GM18858 (cell line): Measurements from ENCODE around the gene ZKSCAN1.

Experiments used
- ATAC-seq: cut with Tn5 transposase; IDR thresholded peaks from one replicate; pipeline ENCODE4 v1.9.1; 2021; ENCODE audit not compliant: unreplicated experiment

Gene ZKSCAN1

DNA sequence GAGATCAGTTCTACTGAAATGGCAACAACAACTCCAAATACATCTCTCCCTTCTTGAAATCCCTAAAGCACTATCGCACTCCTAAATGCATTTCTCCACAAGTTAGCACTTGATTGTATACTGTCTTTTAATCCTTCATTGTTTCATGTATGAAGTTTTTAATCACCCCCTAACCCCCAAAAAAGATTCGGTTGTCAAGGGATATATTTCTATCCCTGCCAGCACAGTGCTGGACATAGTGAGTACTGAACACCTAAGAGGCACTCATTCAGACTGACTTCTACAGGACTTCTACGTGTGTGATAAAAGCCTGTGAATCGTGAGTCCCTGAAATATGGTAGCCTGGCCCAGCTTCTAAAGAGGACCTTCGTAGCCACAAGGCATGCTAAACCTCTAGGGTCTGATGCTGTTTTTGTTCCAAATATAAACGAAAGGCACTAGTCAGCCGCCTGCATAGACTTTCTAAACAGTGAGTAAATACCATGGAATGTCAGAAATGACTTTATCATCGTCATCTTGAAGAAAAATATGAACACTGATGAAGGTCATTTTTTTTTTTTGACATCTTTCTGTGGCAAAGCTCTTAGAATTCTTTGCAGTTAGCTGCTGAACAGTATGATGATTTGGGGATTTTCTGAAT lies 19.6 kb downstream of the ZKSCAN1 start:
- no peak for ATAC-seq

- ATAC-seq = no peak
Observed at GRCh38 chr7:100035876-100036275, 20.5 kb downstream of the ZKSCAN1 start.

DNA sequence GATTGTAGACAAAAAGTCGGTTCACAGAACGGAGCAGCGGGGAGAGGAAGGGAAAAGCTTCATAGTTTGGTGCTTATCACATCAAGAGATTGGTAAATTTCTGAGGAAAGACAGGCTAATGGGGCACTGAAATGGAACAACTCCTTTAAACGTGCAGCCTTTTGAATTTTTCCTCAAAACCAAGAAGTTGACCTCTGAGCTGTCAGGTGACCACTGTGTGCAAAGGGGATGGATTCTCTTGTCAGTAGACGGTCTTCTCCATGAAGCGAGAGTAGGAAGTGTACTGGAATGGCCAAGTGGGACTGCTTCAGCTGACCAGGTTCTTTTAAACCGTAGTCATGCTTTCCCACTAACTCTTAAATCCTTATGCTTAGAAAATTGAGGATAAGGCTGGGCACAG lies 22.9 kb downstream of the ZKSCAN1 start:
- ATAC-seq = no peak

- ATAC-seq = no peak
Observed at GRCh38 chr7:100040575-100040974, 25.2 kb downstream of the ZKSCAN1 start.

DNA sequence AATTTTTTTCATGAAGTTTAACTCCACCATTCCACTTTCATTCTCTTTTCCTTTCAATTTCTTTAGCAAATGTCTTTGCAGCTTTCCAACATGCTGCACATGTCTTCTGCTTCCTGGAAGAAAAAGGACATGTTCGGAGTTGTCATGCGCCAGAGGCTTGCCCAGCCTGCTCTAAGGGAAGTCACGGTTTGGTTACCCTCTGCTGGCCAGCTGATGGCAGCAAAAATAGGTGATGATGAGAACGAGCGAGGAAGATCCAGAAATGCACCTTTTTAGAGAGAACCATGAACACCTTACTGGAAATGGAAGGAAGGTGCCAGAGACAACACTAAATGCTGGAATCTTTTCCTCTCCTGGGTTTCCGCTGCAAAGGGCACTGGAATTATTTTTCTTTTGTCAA lies 29.3 kb downstream of the ZKSCAN1 start:
- no peak for ATAC-seq

GRCh38 chr7:100048680-100049079 lies 33.3 kb downstream of the ZKSCAN1 start:
- no peak for ATAC-seq

DNA sequence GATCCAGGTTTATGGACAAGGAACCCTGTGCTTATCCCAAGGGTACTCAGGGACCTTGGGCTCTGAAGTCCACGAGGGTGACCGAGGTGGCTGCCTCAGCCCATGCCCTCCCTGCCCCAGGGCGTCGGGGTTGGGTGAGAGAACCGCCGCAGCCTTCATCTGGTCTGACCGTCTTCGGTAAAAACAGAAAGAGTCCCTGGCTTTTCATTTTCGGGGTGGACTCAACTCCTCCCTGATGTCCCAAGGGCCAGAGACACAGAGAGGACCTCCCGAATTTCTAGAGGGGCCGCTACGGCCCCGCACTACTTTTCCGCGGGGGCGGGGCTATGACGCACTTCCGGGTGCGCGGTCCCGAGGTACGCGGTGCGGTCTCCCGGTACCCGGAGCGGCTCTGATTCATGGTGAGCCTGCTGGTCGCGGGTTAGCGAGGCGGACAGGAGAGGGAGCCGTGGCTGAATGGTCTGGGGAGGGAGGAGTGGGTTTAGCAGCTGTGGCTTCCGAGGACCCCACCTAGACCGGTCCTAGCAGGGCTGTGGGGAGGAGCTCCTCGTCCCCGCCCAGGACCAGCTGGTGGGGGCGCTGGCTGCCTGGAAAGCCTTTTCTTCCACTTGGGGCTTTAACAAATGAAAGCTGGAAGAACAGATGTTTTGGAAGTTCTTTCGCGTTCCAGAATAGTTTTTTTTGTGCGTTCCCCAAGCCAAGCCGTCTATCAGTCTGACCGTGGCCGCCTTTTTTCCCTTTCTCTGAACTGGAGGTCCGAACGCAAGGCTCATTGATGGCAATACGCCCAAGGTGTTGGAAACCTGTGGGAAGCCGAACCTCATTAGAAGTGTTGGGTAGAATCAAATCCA lies 34.3 kb downstream of the ZKSCAN1 start, which contains the start of gene ZSCAN21:
Gene ZSCAN21 (plus strand): TSS at position 334 of the 851 bp plus-strand sequence. CDS start 7,233 bp downstream, outside the sequence.
- peak; percentile 76 for ATAC-seq

- no peak for ATAC-seq
Observed at GRCh38 chr7:100051611-100052010, 36.2 kb downstream of the ZKSCAN1 start.

GRCh38 chr7:100053215-100053614 lies 37.8 kb downstream of the ZKSCAN1 start:
- ATAC-seq = no peak

DNA sequence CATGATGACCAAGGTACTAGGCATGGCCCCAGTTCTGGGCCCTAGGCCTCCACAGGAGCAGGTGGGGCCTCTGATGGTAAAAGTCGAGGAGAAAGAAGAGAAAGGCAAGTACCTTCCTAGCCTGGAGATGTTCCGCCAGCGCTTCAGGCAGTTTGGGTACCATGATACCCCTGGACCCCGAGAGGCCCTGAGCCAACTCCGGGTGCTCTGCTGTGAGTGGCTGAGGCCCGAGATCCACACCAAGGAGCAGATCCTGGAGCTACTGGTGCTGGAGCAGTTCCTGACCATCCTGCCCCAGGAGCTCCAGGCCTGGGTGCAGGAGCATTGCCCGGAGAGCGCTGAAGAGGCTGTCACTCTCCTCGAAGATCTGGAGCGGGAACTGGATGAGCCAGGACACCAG lies 41.6 kb downstream of the ZKSCAN1 start:
- no peak for ATAC-seq

DNA sequence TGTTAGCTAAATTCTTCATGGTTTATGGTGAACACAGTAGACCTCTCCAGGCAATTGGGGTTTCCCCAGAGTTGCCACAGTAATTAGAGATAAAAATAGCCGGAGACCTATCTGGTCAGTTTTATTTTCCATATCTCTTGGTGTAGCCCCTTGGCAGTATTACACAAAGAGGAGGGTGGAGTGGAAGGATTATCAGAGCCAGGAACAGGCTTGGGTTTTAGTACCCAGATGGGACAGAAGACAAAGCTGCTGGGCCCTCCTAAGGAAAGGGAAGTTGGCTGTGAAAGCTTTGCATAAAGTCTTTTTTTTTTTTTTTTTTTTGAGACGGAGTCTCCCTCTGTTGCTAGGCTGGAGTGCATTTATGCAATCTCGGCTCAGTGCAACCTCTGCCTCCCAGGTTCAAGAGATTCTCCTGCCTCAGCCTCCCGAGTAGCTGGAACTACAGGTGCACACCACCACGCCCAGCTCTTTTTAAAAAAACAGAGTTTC lies 43.9 kb downstream of the ZKSCAN1 start:
- ATAC-seq = no peak

DNA sequence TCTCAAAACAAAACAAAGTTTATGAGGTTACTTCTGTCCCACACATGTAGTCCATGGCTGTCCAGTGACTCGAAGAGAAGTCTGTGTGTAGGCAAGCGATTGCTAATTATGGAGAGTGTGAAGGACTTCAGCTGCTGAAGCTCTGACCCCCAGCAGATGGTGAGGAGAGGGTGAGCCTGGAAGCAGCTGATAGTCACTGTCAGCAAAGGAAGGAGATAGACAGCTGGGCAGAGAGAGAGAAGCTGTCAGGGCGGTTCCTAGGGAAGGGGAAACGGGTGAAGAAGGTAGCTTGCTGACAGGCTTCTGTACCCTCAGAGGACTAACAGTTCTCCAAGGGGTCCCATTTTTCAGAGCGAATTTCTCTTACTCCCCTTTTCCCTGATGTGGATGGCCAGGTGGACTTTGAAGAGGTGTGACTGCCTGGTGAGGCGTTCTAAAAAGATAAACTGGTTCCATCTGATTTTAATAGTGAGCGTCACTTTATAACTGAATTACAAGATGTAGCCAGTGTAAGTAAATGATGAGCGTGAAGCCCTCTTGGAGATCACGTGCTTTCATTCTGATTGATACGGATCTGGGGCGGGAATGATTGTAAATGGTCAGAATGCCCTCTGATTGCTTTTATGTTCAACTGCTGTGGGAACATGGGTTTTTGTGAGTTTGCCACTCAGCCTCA lies 46.3 kb downstream of the ZKSCAN1 start:
- ATAC-seq = no peak

DNA sequence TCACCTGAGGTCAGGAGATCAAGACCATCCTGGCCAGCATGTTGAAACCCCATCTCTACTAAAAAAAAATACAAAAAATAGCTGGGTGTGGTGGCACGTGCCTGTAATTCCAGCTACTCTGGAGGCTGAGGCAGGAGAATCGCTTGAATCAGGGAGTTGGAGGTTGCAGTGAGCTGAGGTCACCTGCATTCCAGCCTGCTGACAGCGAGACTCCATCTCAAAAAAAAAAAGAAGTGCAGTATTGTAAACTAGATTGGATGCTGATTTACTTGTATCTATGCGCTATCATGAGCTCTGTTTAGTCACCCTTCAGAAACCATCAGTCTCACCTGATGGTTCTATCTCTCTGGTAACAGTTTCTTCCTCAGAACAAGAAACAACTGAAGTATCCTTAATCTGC lies 48.0 kb downstream of the ZKSCAN1 start:
- ATAC-seq = no peak

- no peak for ATAC-seq
Observed at GRCh38 chr7:100064162-100064561, 48.8 kb downstream of the ZKSCAN1 start.

- no peak for ATAC-seq
Observed at GRCh38 chr7:100065452-100066186, 50.2 kb downstream of the ZKSCAN1 start.

GRCh38 chr7:100066953-100067352 lies 51.6 kb downstream of the ZKSCAN1 start:
- ATAC-seq = no peak

DNA sequence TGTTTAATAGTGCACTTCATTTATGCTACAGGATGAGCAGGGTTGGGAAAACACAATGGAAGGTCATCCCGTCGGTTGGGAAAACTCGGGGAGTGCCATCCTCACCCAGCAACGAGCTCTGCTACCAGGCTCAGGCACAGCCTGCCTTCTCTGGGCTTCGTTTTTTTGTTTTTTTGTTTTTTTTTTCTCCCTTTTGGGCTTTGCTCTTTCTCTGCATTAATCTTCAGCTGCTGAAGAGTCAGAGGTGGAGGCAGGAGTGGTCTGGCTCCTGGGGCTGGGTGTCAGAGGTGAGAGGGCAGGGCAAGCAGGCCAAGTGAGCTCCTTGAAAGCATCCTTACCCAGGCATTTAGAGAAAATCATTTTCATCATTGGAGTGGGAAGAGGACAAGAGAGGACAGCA lies 54.6 kb downstream of the ZKSCAN1 start:
- ATAC-seq = no peak

DNA sequence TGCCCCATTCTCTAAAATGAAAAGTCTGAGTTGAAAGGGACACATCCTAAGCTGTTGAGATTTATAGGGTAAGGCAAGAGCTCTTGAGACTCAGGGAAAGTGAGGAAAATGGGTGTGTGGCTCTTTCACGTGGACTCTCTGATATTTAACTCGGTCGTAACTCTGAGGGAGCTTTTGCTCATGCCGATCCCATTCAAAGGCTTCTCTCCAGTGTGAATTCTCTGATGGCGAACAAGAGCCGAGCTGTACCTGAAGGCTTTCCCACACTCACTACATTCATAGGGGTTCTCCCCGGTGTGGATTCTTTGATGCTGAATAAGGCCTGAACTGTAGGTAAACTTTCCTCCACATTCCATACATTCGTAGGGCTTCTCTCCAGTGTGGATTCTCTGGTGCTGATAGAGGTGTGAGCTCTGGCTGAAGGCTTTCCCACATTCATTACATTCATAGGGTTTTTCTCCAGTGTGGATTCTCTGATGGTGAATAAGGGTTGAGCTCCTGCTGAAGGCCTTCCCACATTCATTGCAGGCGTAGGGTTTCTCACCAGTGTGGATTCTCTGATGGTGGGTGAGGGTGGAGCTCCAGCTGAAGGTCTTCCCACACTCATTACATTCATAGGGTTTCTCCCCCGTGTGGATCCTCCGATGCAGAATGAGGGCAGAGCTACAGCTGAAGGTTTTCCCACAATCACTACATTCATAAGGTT lies 55.8 kb downstream of the ZKSCAN1 start:
- no peak for ATAC-seq

GRCh38 chr7:100072462-100072861 lies 57.1 kb downstream of the ZKSCAN1 start:
- no peak for ATAC-seq

DNA sequence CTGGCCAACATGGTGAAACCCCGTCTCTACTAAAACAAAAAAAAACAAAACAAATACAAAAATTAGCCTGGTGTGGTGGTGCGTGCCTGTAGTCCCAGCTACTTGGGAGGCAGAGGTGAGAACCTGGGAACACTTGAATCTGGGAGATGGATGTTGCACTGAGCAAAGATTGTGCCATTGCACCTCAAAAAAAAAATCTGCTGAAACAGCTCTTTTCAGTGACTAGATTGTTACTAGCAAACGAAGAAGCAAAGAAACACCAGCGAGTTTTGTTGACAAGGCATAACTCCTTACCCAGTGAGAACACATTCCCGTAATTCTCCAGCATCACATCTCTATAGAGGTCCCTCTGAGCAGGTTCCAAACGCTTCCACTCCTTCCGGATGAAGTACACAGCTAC lies 59.4 kb downstream of the ZKSCAN1 start:
- ATAC-seq = no peak
